AG10803 (cell line): ENCODE measurements around the gene RUSF1.

Experiments used
- DNase-seq: peaks from one replicate; pipeline ENCODE4 v3.0.0; 2010; ENCODE audit warnings: low read depth
- H3K4me3 ChIP-seq: 2 replicates; pipeline ENCODE4 v1.5.1; 2011; ENCODE audit warnings: mild to moderate bottlenecking, low read length, control low read depth
- TF ChIP-seq, protein P1 (sequence below): conservative IDR thresholded peaks from 2 replicates; pipeline ENCODE4 v1.5.1; 2011; ENCODE audit warnings: mild to moderate bottlenecking, low read length, control low read depth, inconsistent platforms

The RUSF1 gene

GRCh38 chr16:31501966-31502348 lies 6.2 kb downstream of the RUSF1 start:
- no peak for DNase-seq
- no peak overlapping the region for H3K4me3 ChIP-seq

GRCh38 chr16:31501226-31501965 lies 6.8 kb downstream of the RUSF1 start:
- DNase-seq, result no peak
- H3K4me3 ChIP-seq, result no peak overlapping the region
- TF ChIP-seq, protein P1, sequence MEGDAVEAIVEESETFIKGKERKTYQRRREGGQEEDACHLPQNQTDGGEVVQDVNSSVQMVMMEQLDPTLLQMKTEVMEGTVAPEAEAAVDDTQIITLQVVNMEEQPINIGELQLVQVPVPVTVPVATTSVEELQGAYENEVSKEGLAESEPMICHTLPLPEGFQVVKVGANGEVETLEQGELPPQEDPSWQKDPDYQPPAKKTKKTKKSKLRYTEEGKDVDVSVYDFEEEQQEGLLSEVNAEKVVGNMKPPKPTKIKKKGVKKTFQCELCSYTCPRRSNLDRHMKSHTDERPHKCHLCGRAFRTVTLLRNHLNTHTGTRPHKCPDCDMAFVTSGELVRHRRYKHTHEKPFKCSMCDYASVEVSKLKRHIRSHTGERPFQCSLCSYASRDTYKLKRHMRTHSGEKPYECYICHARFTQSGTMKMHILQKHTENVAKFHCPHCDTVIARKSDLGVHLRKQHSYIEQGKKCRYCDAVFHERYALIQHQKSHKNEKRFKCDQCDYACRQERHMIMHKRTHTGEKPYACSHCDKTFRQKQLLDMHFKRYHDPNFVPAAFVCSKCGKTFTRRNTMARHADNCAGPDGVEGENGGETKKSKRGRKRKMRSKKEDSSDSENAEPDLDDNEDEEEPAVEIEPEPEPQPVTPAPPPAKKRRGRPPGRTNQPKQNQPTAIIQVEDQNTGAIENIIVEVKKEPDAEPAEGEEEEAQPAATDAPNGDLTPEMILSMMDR, result no peak

More at GRCh38 chr16:31501966-31502348, 6.2 kb downstream of the RUSF1 start:
- TF ChIP-seq, protein P1, result no peak

- DNase-seq, result no peak
- H3K4me3 ChIP-seq, result no peak overlapping the region
- TF ChIP-seq, protein P1, result no peak
Measured at GRCh38 chr16:31499928-31500327, 8.3 kb downstream of the RUSF1 start.

GRCh38 chr16:31498493-31498892 lies 9.7 kb downstream of the RUSF1 start:
- DNase-seq, result no peak
- TF ChIP-seq, protein P1, result no peak
- no peak overlapping the region for H3K4me3 ChIP-seq

DNA sequence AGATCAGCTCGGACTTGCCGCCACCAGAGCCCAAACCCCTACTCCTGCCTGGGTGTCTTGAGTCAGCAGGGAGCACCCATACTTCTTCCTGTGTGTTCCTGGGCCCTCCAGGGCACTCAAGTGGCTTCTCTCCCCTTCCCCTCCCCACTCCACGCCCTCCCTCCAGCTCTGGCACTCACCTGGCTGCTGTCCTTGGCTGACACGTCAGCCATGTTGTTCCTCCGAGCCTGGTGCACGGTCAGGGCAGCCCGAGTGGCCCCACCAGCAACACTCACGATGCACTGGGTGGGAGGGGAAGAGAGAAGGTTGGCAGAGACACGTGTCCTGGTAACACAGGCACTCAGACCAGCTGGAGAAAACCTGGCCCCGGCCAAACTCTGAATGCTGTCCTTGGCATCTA lies 11.5 kb downstream of the RUSF1 start:
- no peak for DNase-seq
- no peak overlapping the region for H3K4me3 ChIP-seq
- TF ChIP-seq, protein P1, result no peak

GRCh38 chr16:31493506-31494125 lies 14.6 kb downstream of the RUSF1 start:
- TF ChIP-seq, protein P1, result no peak
- H3K4me3 ChIP-seq, result no peak overlapping the region
- DNase-seq, result no peak
